IMR-90 (cell line): Measurements from ENCODE around the gene RAB40C. TPM values are rescaled to one million over a fixed set of nuclear protein-coding genes. Genes with fewer than 3 reads are reported as not detected.

Experiments
- ATAC-seq: fragments of 200-7000 bp; cut with Tn5 transposase; 2 replicates; pipeline ENCODE4 v1.9.1; 2020; ENCODE audit warnings: low read depth, mild to moderate bottlenecking, moderate library complexity
- BruUV-seq: library from RNA; stranded (reverse); fragments of 400-500 nt; replicated peaks from 2 replicates; lab custom pipeline; 2021; lab: Mats Ljungman, UMichigan
- CTCF ChIA-PET: fragments of 300-600 bp; formaldehyde crosslinking; extraction: SDS; loops from one replicate; lab custom pipeline; 2021; ENCODE audit warnings: antibody characterized with exemption; lab: Yijun Ruan, JAX
- POLR2A ChIA-PET: fragments of 300-600 bp; sonication (Branson Sonifier 250); formaldehyde crosslinking; loops from one replicate; lab custom pipeline; 2022; ENCODE audit warnings: antibody characterized with exemption; ENCODE audit not compliant: unreplicated experiment; lab: Charles Lee
- DNase-seq: peaks from one replicate; pipeline ENCODE4 v3.0.0; 2013
- H2AFZ ChIP-seq: replicated peaks from 2 replicates; pipeline ENCODE3; 2013; ENCODE audit warnings: low read length, mild to moderate bottlenecking; ENCODE audit not compliant: poor library complexity
- H2AK5ac ChIP-seq: 2 replicates; pipeline ENCODE4 v1.6.1; 2013; ENCODE audit warnings: low read depth, low read length, inconsistent platforms
- H2AK9ac ChIP-seq: replicated peaks from 2 replicates; pipeline ENCODE3; 2013; ENCODE audit warnings: mild to moderate bottlenecking, low read depth, low read length, moderate library complexity; ENCODE audit not compliant: poor library complexity
- H2BK120ac ChIP-seq: 2 replicates; pipeline ENCODE4 v1.6.1; 2013; ENCODE audit warnings: low read depth, low read length, inconsistent platforms
- H2BK15ac ChIP-seq: 3 replicates; pipeline ENCODE4 v1.6.1; 2013; ENCODE audit warnings: low read depth, low read length, inconsistent platforms
- H2BK20ac ChIP-seq: 2 replicates; pipeline ENCODE4 v1.6.1; 2013; ENCODE audit warnings: low read depth, mild to moderate bottlenecking, inconsistent platforms, low read length, moderate library complexity
- H2BK5ac ChIP-seq: 2 replicates; pipeline ENCODE4 v1.6.1; 2013; ENCODE audit warnings: mild to moderate bottlenecking, low read depth, low read length, inconsistent platforms; ENCODE audit not compliant: poor library complexity, severe bottlenecking
- H3K14ac ChIP-seq: replicated peaks from 2 replicates; pipeline ENCODE4 v1.6.1; 2013; ENCODE audit warnings: low read depth, low read length, inconsistent platforms
- H3K18ac ChIP-seq: 2 replicates; pipeline ENCODE4 v1.6.1; 2013; ENCODE audit warnings: low read depth, low read length, control low read depth
- H3K23ac ChIP-seq: 2 replicates; pipeline ENCODE4 v1.6.1; 2013; ENCODE audit warnings: low read depth, low read length, inconsistent platforms
- H3K27ac ChIP-seq: 2 replicates; pipeline ENCODE4 v1.5.1; 2013; ENCODE audit warnings: mild to moderate bottlenecking, control low read depth, low read length; ENCODE audit not compliant: insufficient read depth
- H3K27me3 ChIP-seq: 2 replicates; pipeline ENCODE4 v1.6.1; 2013; ENCODE audit warnings: low read length; ENCODE audit not compliant: control insufficient read depth, insufficient read depth
- H3K36me3 ChIP-seq: 2 replicates; pipeline ENCODE4 v1.6.1; 2013; ENCODE audit warnings: low read length, mixed read lengths; ENCODE audit not compliant: control insufficient read depth, insufficient read depth
- H3K4ac ChIP-seq: 2 replicates; pipeline ENCODE4 v1.6.1; 2013; ENCODE audit warnings: low read depth, low read length, inconsistent platforms
- H3K4me1 ChIP-seq: 2 replicates; pipeline ENCODE4 v1.6.1; 2013; ENCODE audit warnings: low read length, mixed read lengths; ENCODE audit not compliant: control insufficient read depth, insufficient read depth
- H3K4me2 ChIP-seq: 2 replicates; pipeline ENCODE4 v1.6.1; 2013; ENCODE audit warnings: low read depth, mild to moderate bottlenecking, control low read depth, low read length, moderate library complexity
- H3K4me3 ChIP-seq: 2 replicates; pipeline ENCODE4 v1.5.1; 2013; ENCODE audit warnings: low read depth, mild to moderate bottlenecking, control low read depth, low read length, moderate library complexity; ENCODE audit not compliant: insufficient read depth
- H3K56ac ChIP-seq: 2 replicates; pipeline ENCODE4 v1.6.1; 2013; ENCODE audit warnings: low read length, inconsistent platforms; ENCODE audit not compliant: insufficient read depth; ENCODE audit errors: extremely low read depth
- H3K79me1 ChIP-seq, 2 experiments: 2 replicates each; pipeline ENCODE4 v1.6.1; 2013; ENCODE audit warnings: low read length in 2 of 2, inconsistent platforms in 1 of 2, low read depth in 1 of 2
- H3K9ac ChIP-seq: 2 replicates; pipeline ENCODE4 v1.6.1; 2013; ENCODE audit warnings: low read depth, low read length, control low read depth
- H3K9me1 ChIP-seq: 2 replicates; pipeline ENCODE4 v1.6.1; 2013; ENCODE audit warnings: low read length, inconsistent platforms; ENCODE audit not compliant: insufficient read depth
- H3K9me3 ChIP-seq: 2 replicates; pipeline ENCODE4 v1.6.1; 2013; ENCODE audit warnings: low read length; ENCODE audit not compliant: control insufficient read depth, insufficient read depth
- H4K20me1 ChIP-seq: 2 replicates; pipeline ENCODE4 v1.6.1; 2013; ENCODE audit warnings: low read length, inconsistent platforms; ENCODE audit not compliant: insufficient read depth
- H4K5ac ChIP-seq: 2 replicates; pipeline ENCODE4 v1.6.1; 2013; ENCODE audit warnings: mild to moderate bottlenecking, low read depth, low read length, control low read depth
- H4K8ac ChIP-seq, 2 experiments: 2 replicates each; pipeline ENCODE4 v1.6.1; 2013; ENCODE audit warnings: low read depth in 2 of 2, low read length in 2 of 2, control low read depth in 1 of 2, inconsistent platforms in 1 of 2
- H4K91ac ChIP-seq: 2 replicates; pipeline ENCODE4 v1.6.1; 2013; ENCODE audit warnings: low read depth, low read length, inconsistent platforms; ENCODE audit not compliant: insufficient read depth
- BHLHE40 ChIP-seq: fragments of 150-350 bp; IDR thresholded peaks from 2 replicates; pipeline ENCODE4 v1.6.1; 2016; ENCODE audit warnings: mild to moderate bottlenecking, low read depth, low read length
- CEBPB ChIP-seq: IDR thresholded peaks from 2 replicates; pipeline ENCODE4 v1.6.1; 2012; ENCODE audit warnings: low read depth, low read length, improper control_type of control experiment
- CHD1 ChIP-seq: IDR thresholded peaks from 2 replicates; pipeline ENCODE4 v1.6.1; 2012; ENCODE audit warnings: low read depth, low read length, improper control_type of control experiment
- FOS ChIP-seq: fragments of 150-350 bp; IDR thresholded peaks from 2 replicates; pipeline ENCODE4 v1.6.1; 2016; ENCODE audit warnings: low read depth, low read length
- MAFK ChIP-seq: IDR thresholded peaks from 2 replicates; pipeline ENCODE4 v1.6.1; 2012; ENCODE audit warnings: low read depth, low read length, improper control_type of control experiment
- MAZ ChIP-seq: IDR thresholded peaks from 2 replicates; pipeline ENCODE4 v1.6.1; 2012; ENCODE audit warnings: low read depth, mild to moderate bottlenecking, low read length, improper control_type of control experiment, moderate library complexity, borderline replicate concordance
- MXI1 ChIP-seq: IDR thresholded peaks from 2 replicates; pipeline ENCODE4 v1.6.1; 2012; ENCODE audit warnings: low read depth, mild to moderate bottlenecking, low read length, moderate library complexity, borderline replicate concordance
- NFE2L2 ChIP-seq: fragments of 150-350 bp; IDR thresholded peaks from 2 replicates; pipeline ENCODE4 v1.6.1; 2016; ENCODE audit warnings: low read depth, mild to moderate bottlenecking, low read length
- POLR2A ChIP-seq: IDR thresholded peaks from 2 replicates; pipeline ENCODE4 v1.6.1; 2012; ENCODE audit warnings: mild to moderate bottlenecking, low read depth, low read length
- RAD21 ChIP-seq: IDR thresholded peaks from 2 replicates; pipeline ENCODE4 v1.6.1; 2012; ENCODE audit warnings: low read length, improper control_type of control experiment
- RCOR1 ChIP-seq: IDR thresholded peaks from 2 replicates; pipeline ENCODE4 v1.6.1; 2012; ENCODE audit warnings: mild to moderate bottlenecking, low read length, improper control_type of control experiment; ENCODE audit not compliant: insufficient replicate concordance
- RFX5 ChIP-seq: IDR thresholded peaks from 2 replicates; pipeline ENCODE4 v1.8.0; 2012; ENCODE audit warnings: low read depth, mild to moderate bottlenecking, low read length, moderate library complexity
- SMC3 ChIP-seq: fragments of 150-350 bp; IDR thresholded peaks from 2 replicates; pipeline ENCODE4 v1.6.1; 2016; ENCODE audit warnings: low read depth, mild to moderate bottlenecking, antibody characterized with exemption, low read length, moderate library complexity
- WGBS, 2 experiments: methylation state at CpG; one replicate each; pipeline versions ENCODE4 v1.1.5 to v1.1.7; 2013; ENCODE audit warnings: missing lambda C conversion rate in 2 of 2; ENCODE audit not compliant: insufficient read length in 1 of 2; ENCODE audit errors: extremely low coverage in 2 of 2; 5-methylcytosine and 5-hydroxymethylcytosine counted together
- dilution Hi-C: fragments of 300-500 bp; cut with HindIII; formaldehyde crosslinking; loops from one replicate; pipeline ENCODE4 v1.14.3; 2018; ENCODE audit warnings: low sequenced_read_pairs; ENCODE audit not compliant: unreplicated experiment
- in situ Hi-C: fragments of 300-500 bp; cut with MboI; formaldehyde crosslinking; loops from 3 replicates; pipeline ENCODE4 v1.14.3; 2019; ENCODE audit warnings: low sequenced_read_pairs, inconsistent platforms, mixed read lengths
- intact Hi-C: fragments of 100-400 bp; cut with micrococcal nuclease; formaldehyde crosslinking; loops from 2 replicates; pipeline ENCODE4 v1.10.0; 2022
- polyA plus RNA-seq, 3 experiments: library from polyadenylated mRNA; depleted of rRNA; stranded (reverse); fragments of >200 nt; gene quantifications; 2 replicates each; pipeline ENCODE4 v1.2.3, GENCODE V29; 2012; ENCODE audit warnings: low replicate concordance in 1 of 3
- total RNA-seq: library from RNA; depleted of rRNA; stranded (reverse); fragments of >200 nt; gene quantifications from 2 replicates; pipeline ENCODE4 v1.2.3, GENCODE V29; 2012
- TF ChIP-seq, protein P1 (sequence below): fragments of 150-350 bp; IDR thresholded peaks from 2 replicates; pipeline ENCODE4 v1.6.1; 2017; ENCODE audit warnings: mild to moderate bottlenecking, antibody characterized with exemption, low read length, low read depth
- TF ChIP-seq, protein P2 (sequence below): fragments of 150-350 bp; IDR thresholded peaks from 2 replicates; pipeline ENCODE4 v1.6.1; 2016; ENCODE audit warnings: low read depth, mild to moderate bottlenecking, low read length, moderate library complexity, borderline replicate concordance

RAB40C gene
- total and polyA plus RNA-seq, 2 of the 4 experiments (the other 2 are of a cell fraction) = 6.8 to 13.7 TPM

DNA sequence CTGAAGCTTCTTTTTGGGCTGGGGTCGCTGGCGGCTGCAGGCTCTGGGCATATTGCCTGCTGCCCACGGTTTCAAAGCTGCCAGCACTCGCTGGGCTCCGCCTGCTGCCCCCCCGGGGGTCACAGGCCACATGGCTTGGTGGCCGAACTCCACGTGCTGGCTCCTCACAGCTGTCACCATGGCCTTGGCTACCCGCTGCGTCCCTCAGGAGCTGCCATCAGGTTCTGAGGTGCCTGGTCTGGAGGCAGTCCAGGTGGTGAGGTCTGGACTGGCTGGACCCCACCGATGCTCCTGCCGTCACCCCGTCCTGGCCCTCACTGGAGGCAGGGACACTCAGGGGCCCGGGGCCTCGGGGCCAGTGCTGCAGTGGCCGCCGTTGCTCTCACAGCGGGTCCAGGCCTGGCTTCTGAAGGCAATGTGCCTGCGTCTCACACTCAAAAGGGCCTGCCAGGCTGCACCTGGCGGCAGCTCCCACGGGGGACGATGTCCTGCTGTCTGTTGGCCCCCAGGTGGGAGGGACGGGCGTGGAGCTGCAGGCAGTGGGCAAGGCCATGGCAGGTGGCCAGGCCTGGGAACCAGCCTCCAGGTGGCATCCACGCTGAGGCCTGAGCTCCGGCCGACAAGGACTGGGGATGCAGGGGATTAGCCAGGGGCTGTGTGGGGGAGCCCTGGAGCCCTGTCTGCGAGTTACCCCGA, 49.1 kb upstream of the RAB40C start:
- Histone ChIP-seq H4K91ac (no peak overlapping the region), H2BK5ac (peak overlapping the region; percentile 45), H3K4me2 (no peak overlapping the region), H4K8ac (no peak overlapping the region), H3K9me3 (no peaks in the 10 kb centered on the region), H3K4me1 (peaks cover 15% of the 10 kb centered on the region), H3K56ac (no peak overlapping the region), H3K23ac (no peak overlapping the region), H3K79me1 (peaks cover 17 to 64% of the 10 kb centered on the region in 2 experiments), H4K20me1 (peaks cover 65% of the 10 kb centered on the region), H2AK9ac (peak overlapping the region; percentile 72), H2AFZ (peak overlapping the region; percentile 23), H2BK20ac (no peak overlapping the region), H3K18ac (no peak overlapping the region), H3K4ac (0 out of 2 replicates have a peak overlapping the region, but pooled peaks have one; percentile 28), H3K27ac (no peak overlapping the region), H3K9me1 (peaks cover 4% of the 10 kb centered on the region; the same call in 1 of the 2 replicates), H3K14ac (no peak overlapping the region), H3K4me3 (no peak overlapping the region), H2BK120ac (peak overlapping the region; percentile 24; the same call in 1 of the 2 replicates), H3K27me3 (no peaks in the 10 kb centered on the region), H4K5ac (no peak overlapping the region), H2AK5ac (peak overlapping the region; percentile 49; the same call in 1 of the 2 replicates), H3K9ac (no peak overlapping the region), H3K36me3 (peaks cover 15% of the 10 kb centered on the region), H2BK15ac (no peak overlapping the region; the same call in 2 of the 3 replicates)
- intact Hi-C loops (no loop called here), dilution Hi-C loops (no loop called here), in situ Hi-C loops (no loop called here)
- DNase-seq (no peak), ATAC-seq (no peak)
- ChIA-PET POLR2A (no interaction called here), CTCF (interaction anchor here (0.6 kb wide), 2 partner anchors 36 to 152 kb away, joined by 3 read pairs; no protein-coding TSS in a partner anchor)
- WGBS, 2 experiments = 93% methylated on average over 15 of the region's 29 CpGs; no CpG with 5 or more reads in 1 of the 2 experiments
- no TSS peak for BruUV-seq
- TF ChIP-seq BHLHE40 = no peak
- no peak for TF ChIP-seq FOS
- no peak for TF ChIP-seq MAZ
- TF ChIP-seq, protein P1, sequence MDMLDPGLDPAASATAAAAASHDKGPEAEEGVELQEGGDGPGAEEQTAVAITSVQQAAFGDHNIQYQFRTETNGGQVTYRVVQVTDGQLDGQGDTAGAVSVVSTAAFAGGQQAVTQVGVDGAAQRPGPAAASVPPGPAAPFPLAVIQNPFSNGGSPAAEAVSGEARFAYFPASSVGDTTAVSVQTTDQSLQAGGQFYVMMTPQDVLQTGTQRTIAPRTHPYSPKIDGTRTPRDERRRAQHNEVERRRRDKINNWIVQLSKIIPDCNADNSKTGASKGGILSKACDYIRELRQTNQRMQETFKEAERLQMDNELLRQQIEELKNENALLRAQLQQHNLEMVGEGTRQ = no peak
- no peak for TF ChIP-seq MXI1
- TF ChIP-seq POLR2A = no peak
- no peak for TF ChIP-seq CHD1
- TF ChIP-seq, protein P2, sequence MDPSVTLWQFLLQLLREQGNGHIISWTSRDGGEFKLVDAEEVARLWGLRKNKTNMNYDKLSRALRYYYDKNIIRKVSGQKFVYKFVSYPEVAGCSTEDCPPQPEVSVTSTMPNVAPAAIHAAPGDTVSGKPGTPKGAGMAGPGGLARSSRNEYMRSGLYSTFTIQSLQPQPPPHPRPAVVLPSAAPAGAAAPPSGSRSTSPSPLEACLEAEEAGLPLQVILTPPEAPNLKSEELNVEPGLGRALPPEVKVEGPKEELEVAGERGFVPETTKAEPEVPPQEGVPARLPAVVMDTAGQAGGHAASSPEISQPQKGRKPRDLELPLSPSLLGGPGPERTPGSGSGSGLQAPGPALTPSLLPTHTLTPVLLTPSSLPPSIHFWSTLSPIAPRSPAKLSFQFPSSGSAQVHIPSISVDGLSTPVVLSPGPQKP = no peak
- TF ChIP-seq RFX5 = no peak
- TF ChIP-seq MAFK = no peak
- TF ChIP-seq NFE2L2 = no peak
- TF ChIP-seq RCOR1 = no peak
- TF ChIP-seq RAD21 = no peak
- TF ChIP-seq SMC3 = no peak
- no peak for TF ChIP-seq CEBPB
